Thoracic aorta (tissue), 2 donors: ENCODE results near the gene GSG1L. TPM values are rescaled to one million over a fixed set of nuclear protein-coding genes. Genes with fewer than 3 reads are reported as not detected.

ENCODE experiments used
- ATAC-seq: fragments of 150-250 bp; one replicate; pipeline ENCODE4 v1.8.0; 2017; ENCODE audit warnings: low read depth; ENCODE audit not compliant: insufficient number of reproducible peaks, low FRiP score
- DNase-seq: peaks from one replicate; pipeline ENCODE4 v3.0.0-alpha.2; 2020; ENCODE audit warnings: low spot score
- H3K27ac ChIP-seq, 2 donors: fragments of 200-600 bp; sonication (generic); 1 replicate in 1 of 2; 2 replicates in 1 of 2; pipeline ENCODE4 v1.5.1; 2016; ENCODE audit warnings: mild to moderate bottlenecking in 2 of 2, moderate library complexity in 2 of 2
- H3K27me3 ChIP-seq: fragments of 200-600 bp; sonication (generic); replicated peaks from 2 replicates; pipeline ENCODE4 v1.6.0; 2016; ENCODE audit warnings: mild to moderate bottlenecking; ENCODE audit not compliant: insufficient read depth
- H3K36me3 ChIP-seq: fragments of 200-600 bp; sonication (generic); one replicate; pipeline ENCODE4 v1.5.1; 2016
- H3K4me1 ChIP-seq, 2 donors: fragments of 200-600 bp; sonication (generic); 1 replicate in 1 of 2; 2 replicates in 1 of 2; pipeline versions ENCODE4 v1.5.1 to v1.6.0; 2016; ENCODE audit warnings: low read depth in 2 of 2, mild to moderate bottlenecking in 1 of 2; ENCODE audit not compliant: control insufficient read depth in 1 of 2
- H3K4me3 ChIP-seq: fragments of 200-600 bp; sonication (generic); 2 replicates; pipeline ENCODE4 v1.5.1; 2016; ENCODE audit warnings: mild to moderate bottlenecking
- H3K9me3 ChIP-seq: fragments of 200-600 bp; sonication (generic); 2 replicates; pipeline ENCODE4 v1.5.1; 2016
- total RNA-seq, 2 donors: library from RNA; depleted of rRNA; stranded (reverse); fragments of >200 nt; gene quantifications; one replicate each; pipeline versions ENCODE4 v1.1.0 to v1.2.3, GENCODE V29; 2016
- TF ChIP-seq, protein P1 (sequence below): fragments of 200-600 bp; sonication (generic); IDR thresholded peaks from one replicate; pipeline ENCODE4 v1.5.1; 2019; ENCODE audit warnings: antibody characterized with exemption

GSG1L gene
- total RNA-seq, 2 donors from 2014 or later, result 5.3 to 5.9 TPM

DNA sequence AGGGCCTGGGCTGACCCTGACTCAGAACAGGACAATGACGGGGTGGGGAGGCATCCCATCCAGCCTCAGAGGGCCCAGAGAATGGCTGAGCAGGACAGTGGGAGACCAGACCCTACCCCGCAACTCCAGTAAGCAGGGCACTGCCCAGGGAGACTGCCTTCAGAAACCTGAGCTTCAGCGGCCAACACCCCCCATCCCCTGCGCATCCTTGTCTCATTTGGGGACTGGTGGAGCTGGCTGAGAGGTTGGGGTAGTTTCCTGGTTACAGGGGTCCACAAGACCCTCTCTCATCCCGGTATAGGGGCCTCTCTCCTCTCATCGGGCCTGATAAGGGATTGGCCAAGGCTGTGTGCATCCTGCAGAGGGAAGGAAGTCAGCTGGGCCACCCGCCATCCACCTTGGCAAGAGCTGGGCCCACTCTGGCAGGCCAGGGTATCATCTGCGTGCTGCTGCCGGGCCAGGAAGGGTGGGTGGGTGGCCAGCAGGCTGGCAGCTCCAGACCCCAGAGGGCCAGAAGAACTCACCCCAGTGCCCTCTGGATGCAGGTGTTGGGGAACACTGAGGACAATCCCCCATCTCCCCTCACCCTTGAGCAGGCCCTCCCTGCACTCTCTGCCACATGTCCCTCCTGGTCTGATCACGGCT is 284.5 kb downstream of the GSG1L start:
- Histone ChIP-seq H3K36me3 (no peaks in the 10 kb centered on the region), H3K27me3 (no peaks in the 10 kb centered on the region), H3K4me1 (peaks cover 11 to 30% of the 10 kb centered on the region in 2 donors), H3K27ac (no peak overlapping the region), H3K9me3 (no peaks in the 10 kb centered on the region), H3K4me3 (no peak overlapping the region)
- TF ChIP-seq, protein P1, sequence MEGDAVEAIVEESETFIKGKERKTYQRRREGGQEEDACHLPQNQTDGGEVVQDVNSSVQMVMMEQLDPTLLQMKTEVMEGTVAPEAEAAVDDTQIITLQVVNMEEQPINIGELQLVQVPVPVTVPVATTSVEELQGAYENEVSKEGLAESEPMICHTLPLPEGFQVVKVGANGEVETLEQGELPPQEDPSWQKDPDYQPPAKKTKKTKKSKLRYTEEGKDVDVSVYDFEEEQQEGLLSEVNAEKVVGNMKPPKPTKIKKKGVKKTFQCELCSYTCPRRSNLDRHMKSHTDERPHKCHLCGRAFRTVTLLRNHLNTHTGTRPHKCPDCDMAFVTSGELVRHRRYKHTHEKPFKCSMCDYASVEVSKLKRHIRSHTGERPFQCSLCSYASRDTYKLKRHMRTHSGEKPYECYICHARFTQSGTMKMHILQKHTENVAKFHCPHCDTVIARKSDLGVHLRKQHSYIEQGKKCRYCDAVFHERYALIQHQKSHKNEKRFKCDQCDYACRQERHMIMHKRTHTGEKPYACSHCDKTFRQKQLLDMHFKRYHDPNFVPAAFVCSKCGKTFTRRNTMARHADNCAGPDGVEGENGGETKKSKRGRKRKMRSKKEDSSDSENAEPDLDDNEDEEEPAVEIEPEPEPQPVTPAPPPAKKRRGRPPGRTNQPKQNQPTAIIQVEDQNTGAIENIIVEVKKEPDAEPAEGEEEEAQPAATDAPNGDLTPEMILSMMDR, result no peak
- DNase-seq (no peak), ATAC-seq (no peak)

GRCh38 chr16:27778171-27778925 is 285.2 kb downstream of the GSG1L start:
- Histone ChIP-seq H3K4me3 (no peak overlapping the region), H3K27ac (no peak overlapping the region), H3K36me3 (no peaks in the 10 kb centered on the region), H3K9me3 (no peaks in the 10 kb centered on the region), H3K27me3 (no peaks in the 10 kb centered on the region), H3K4me1 (peaks cover 11 to 30% of the 10 kb centered on the region in 2 donors)
- DNase-seq (no peak), ATAC-seq (no peak)
- TF ChIP-seq, protein P1, result no peak

- Histone ChIP-seq H3K27me3 (no peaks in the 10 kb centered on the region), H3K9me3 (no peaks in the 10 kb centered on the region), H3K27ac (no peak overlapping the region), H3K4me1 (peaks cover 11 to 30% of the 10 kb centered on the region in 2 donors), H3K36me3 (no peaks in the 10 kb centered on the region), H3K4me3 (no peak overlapping the region)
- DNase-seq (no peak), ATAC-seq (no peak)
- TF ChIP-seq, protein P1, result no peak
Observed at GRCh38 chr16:27777527-27777926, 286.0 kb downstream of the GSG1L start.

- no peak overlapping the region for H3K4me3 ChIP-seq
- H3K27me3 ChIP-seq, result no peaks in the 10 kb centered on the region
- peaks cover 11 to 28% of the 10 kb centered on the region in 2 donors for H3K4me1 ChIP-seq
- TF ChIP-seq, protein P1, result no peak
- no peaks in the 10 kb centered on the region for H3K36me3 ChIP-seq
- no peak overlapping the region for H3K27ac ChIP-seq
- no peaks in the 10 kb centered on the region for H3K9me3 ChIP-seq
- no peak for DNase-seq
- ATAC-seq, result no peak
Observed at GRCh38 chr16:27776556-27777225, 286.8 kb downstream of the GSG1L start.

DNA sequence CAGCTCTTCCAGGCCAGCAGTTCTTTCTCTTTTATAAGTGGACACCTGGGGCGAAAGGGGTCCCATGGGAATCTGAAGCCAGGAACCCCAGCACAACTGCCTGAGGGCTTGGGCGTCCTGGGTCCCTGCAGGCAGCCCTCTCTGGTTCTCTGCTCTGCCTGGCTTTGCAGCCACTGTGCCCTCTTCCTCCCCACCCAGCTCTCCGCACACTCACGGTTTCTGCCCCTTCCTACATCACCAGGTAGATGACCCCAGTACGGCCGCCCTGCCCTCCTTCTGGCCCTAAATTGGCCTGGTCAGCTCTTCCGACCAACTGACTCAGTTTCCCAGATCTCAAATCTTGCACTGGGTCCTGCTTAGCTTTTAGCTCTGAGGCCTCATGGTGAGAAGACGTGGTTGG is 288.3 kb downstream of the GSG1L start:
- DNase-seq (no peak), ATAC-seq (no peak)
- H3K36me3 ChIP-seq, result no peaks in the 10 kb centered on the region
- H3K4me3 ChIP-seq, result no peak overlapping the region
- H3K4me1 ChIP-seq, result peaks cover 5 to 29% of the 10 kb centered on the region in 2 donors
- TF ChIP-seq, protein P1, result no peak
- H3K9me3 ChIP-seq, result no peaks in the 10 kb centered on the region
- H3K27me3 ChIP-seq, result no peaks in the 10 kb centered on the region
- H3K27ac ChIP-seq, result no peak overlapping the region
